H1 (cell line): ENCODE measurements around the gene PLOD1. TPM values are rescaled to one million over a fixed set of nuclear protein-coding genes. Genes with fewer than 3 reads are reported as not detected.

ENCODE experiments used
- ASH2L ChIP-seq: fragments of 200-600, 300-600 bp; sonication (generic); IDR thresholded peaks from one replicate; pipeline ENCODE4 v1.7.1; 2017; ENCODE audit warnings: low read length
- CHD1 ChIP-seq: IDR thresholded peaks from 2 replicates; pipeline ENCODE4 v1.6.1; 2012; ENCODE audit warnings: low read depth, low read length, improper control_type of control experiment
- KDM4A ChIP-seq: IDR thresholded peaks from one replicate; pipeline ENCODE4 v1.7.1; 2012; ENCODE audit warnings: low read depth, mild to moderate bottlenecking, moderate library complexity, low read length, inconsistent platforms; ENCODE audit not compliant: severe bottlenecking
- KDM5A ChIP-seq: fragments of 200-600 bp; IDR thresholded peaks from 2 replicates; pipeline ENCODE4 v1.7.1; 2012; ENCODE audit warnings: mild to moderate bottlenecking, low read length, inconsistent platforms, mixed read lengths
- SIN3A ChIP-seq, 2 experiments: IDR thresholded peaks in 1 of 2; conservative IDR thresholded peaks in 1 of 2; 2 replicates each; pipeline ENCODE4 v1.6.1; 2011 to 2012; ENCODE audit warnings: low read length in 2 of 2, improper control_type of control experiment in 1 of 2, low read depth in 1 of 2, mild to moderate bottlenecking in 1 of 2
- TCF12 ChIP-seq: IDR thresholded peaks from 2 replicates; pipeline ENCODE4 v1.6.1; 2011; ENCODE audit warnings: low read depth, mild to moderate bottlenecking, low read length
- YY1 ChIP-seq: IDR thresholded peaks from 2 replicates; pipeline ENCODE4 v1.6.1; 2011; ENCODE audit warnings: low read depth, mild to moderate bottlenecking, low read length
- polyA plus RNA-seq, 7 experiments: library from polyadenylated mRNA; depleted of rRNA in 3 of 7; stranded (reverse) in 5 of 7; unstranded in 2 of 7; fragments of >200 nt in 5 of 7; fragments of 200-250 nt in 2 of 7; gene quantifications; 1 replicate in 5 of 7; 2 replicates in 1 of 7; 4 replicates in 1 of 7; pipeline versions ENCODE4 v1.2.1 to v1.2.3, GENCODE V29; 2011 to 2013; ENCODE audit warnings: missing spikeins in 2 of 7, mixed read lengths in 2 of 7
- total RNA-seq: library from RNA; stranded (reverse); fragmentation: NEBNext Ultra II Directional; extraction: Animal tissue kit (Norgen Biotek cat#: 25700); gene quantifications from 2 replicates; pipeline ENCODE4 v1.2.1, GENCODE V29; 2021
- TF ChIP-seq, protein P1 (sequence below), 3 experiments: IDR thresholded peaks; 1 replicate in 2 of 3; 2 replicates in 1 of 3; pipeline versions ENCODE4 v1.5.1 to v1.6.1; 2011; ENCODE audit warnings: low read length in 3 of 3, mild to moderate bottlenecking in 3 of 3, inconsistent platforms in 2 of 3, low read depth in 1 of 3, moderate library complexity in 1 of 3; ENCODE audit not compliant: insufficient read depth in 1 of 3; ENCODE audit errors: control extremely low read depth in 1 of 3

The PLOD1 gene
- total and polyA plus RNA-seq, 2 of the 8 experiments (the other 6 are each of a cell fraction or from before 2014, with no cell fraction given) = 44.9 to 51.8 TPM

DNA sequence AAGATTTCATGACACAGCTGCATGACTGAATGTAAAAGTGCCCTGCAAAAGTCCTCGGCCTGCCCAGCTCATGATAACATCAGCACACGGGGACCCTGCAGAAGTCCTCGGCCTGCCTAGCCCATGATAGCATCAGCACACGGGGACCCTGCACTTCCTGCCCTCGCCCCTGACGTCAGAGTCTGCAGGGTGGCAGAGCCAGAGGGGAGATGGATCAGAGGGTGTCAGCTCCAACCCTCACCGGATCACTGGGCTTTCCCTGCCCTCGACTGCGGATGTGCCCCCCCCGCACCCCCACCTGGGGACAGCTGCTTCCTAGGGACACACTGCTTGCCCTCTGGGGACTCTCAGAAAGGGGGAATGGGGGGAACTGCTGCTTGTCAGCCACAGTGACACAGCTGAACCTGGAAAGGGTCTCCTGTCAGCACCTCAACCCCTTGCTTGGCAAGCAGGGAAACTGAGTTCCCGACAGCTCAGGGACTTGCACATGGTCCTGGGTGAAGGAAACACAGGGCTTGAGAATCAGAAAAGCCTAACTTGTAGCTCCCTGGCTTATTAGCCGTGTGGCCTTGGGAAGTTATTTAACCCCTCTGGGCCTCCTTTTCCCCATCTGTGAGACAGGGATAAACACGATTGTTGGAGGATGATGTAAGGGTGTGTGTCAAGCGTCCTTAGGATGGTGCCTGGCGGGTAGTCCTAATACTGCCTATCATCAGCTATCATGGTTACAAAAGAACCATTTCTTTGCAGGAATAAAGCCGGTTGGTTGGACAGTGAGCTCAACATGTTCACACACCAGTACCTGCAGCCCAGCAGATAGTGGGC, 76.4 kb downstream of the PLOD1 start (continued):
- TF ChIP-seq, protein P1, sequence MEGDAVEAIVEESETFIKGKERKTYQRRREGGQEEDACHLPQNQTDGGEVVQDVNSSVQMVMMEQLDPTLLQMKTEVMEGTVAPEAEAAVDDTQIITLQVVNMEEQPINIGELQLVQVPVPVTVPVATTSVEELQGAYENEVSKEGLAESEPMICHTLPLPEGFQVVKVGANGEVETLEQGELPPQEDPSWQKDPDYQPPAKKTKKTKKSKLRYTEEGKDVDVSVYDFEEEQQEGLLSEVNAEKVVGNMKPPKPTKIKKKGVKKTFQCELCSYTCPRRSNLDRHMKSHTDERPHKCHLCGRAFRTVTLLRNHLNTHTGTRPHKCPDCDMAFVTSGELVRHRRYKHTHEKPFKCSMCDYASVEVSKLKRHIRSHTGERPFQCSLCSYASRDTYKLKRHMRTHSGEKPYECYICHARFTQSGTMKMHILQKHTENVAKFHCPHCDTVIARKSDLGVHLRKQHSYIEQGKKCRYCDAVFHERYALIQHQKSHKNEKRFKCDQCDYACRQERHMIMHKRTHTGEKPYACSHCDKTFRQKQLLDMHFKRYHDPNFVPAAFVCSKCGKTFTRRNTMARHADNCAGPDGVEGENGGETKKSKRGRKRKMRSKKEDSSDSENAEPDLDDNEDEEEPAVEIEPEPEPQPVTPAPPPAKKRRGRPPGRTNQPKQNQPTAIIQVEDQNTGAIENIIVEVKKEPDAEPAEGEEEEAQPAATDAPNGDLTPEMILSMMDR (IDR thresholded peaks at IDR 0.05; ENCODE audit: control extremely low read depth in 1 of 3, insufficient read depth in 1 of 3, low read depth in 1 of 3, low read length in 3 of 3) = no peak
- TF ChIP-seq SIN3A (conservative IDR thresholded peaks at IDR 0.05 in 1 of 2, IDR thresholded peaks at IDR 0.05 in 1 of 2; ENCODE audit: low read depth in 1 of 2, low read length in 2 of 2) = no peak
- TF ChIP-seq ASH2L = no peak
- TF ChIP-seq YY1 = no peak
- TF ChIP-seq CHD1 = no peak
- TF ChIP-seq TCF12 = no peak
- no peak for TF ChIP-seq KDM5A
- no peak for TF ChIP-seq KDM4A
- TF ChIP-seq, all 59 proteins: peak for 0
